Karpas-422 (cell line): ENCODE measurements around the gene ADCYAP1R1. TPM values are rescaled to one million over a fixed set of nuclear protein-coding genes. Genes with fewer than 3 reads are reported as not detected.

Source experiments
- DNase-seq: peaks from one replicate; pipeline ENCODE4 v3.0.0-alpha.2; 2015
- H2AFZ ChIP-seq: fragments of 200-600 bp; sonication (generic); 2 replicates; pipeline ENCODE4 v1.6.1; 2014; ENCODE audit warnings: antibody characterized with exemption, low read length, mixed read lengths
- H3K27ac ChIP-seq: fragments of 200-600 bp; sonication (generic); 2 replicates; pipeline ENCODE4 v1.5.1; 2014; ENCODE audit warnings: mild to moderate bottlenecking, low read length, moderate library complexity
- H3K27me3 ChIP-seq: fragments of 200-600 bp; sonication (generic); 2 replicates; pipeline ENCODE4 v1.6.1; 2014; ENCODE audit warnings: low read length, mixed read lengths
- H3K36me3 ChIP-seq: fragments of 200-600 bp; sonication (generic); 2 replicates; pipeline ENCODE4 v1.6.1; 2014; ENCODE audit warnings: low read length, mixed read lengths; ENCODE audit not compliant: insufficient read depth
- H3K4me1 ChIP-seq: fragments of 200-600 bp; sonication (generic); 2 replicates; pipeline ENCODE4 v1.6.1; 2014; ENCODE audit warnings: mild to moderate bottlenecking, low read length, mixed read lengths
- H3K4me2 ChIP-seq: fragments of 200-600 bp; sonication (generic); 2 replicates; pipeline ENCODE4 v1.6.1; 2014; ENCODE audit warnings: low read length, low read depth, mild to moderate bottlenecking; ENCODE audit not compliant: poor library complexity, severe bottlenecking
- H3K4me3 ChIP-seq: fragments of 200-600 bp; sonication (generic); 2 replicates; pipeline ENCODE4 v1.5.1; 2014; ENCODE audit warnings: mild to moderate bottlenecking, antibody characterized with exemption, low read length, mixed read lengths
- H3K79me2 ChIP-seq: fragments of 200-600 bp; sonication (generic); 2 replicates; pipeline ENCODE4 v1.6.1; 2014; ENCODE audit warnings: mild to moderate bottlenecking, low read length, mixed read lengths
- H3K9ac ChIP-seq: fragments of 200-600 bp; sonication (generic); 2 replicates; pipeline ENCODE4 v1.6.0; 2014; ENCODE audit warnings: low read length
- H3K9me2 ChIP-seq: fragments of 200-600 bp; sonication (generic), shearing (Covaris generic); replicated peaks from 2 replicates; pipeline ENCODE4 v1.6.0; 2014; ENCODE audit warnings: mild to moderate bottlenecking, low read length, moderate library complexity; ENCODE audit not compliant: insufficient read depth
- H3K9me3 ChIP-seq: fragments of 300-700, 200-600 bp; sonication (generic); 2 replicates; pipeline ENCODE4 v1.6.1; 2014; ENCODE audit warnings: low read length, mixed read lengths
- H4K20me1 ChIP-seq: fragments of 200-600 bp; sonication (generic); 2 replicates; pipeline ENCODE4 v1.6.1; 2014; ENCODE audit warnings: mild to moderate bottlenecking, antibody characterized with exemption, low read length, low read depth; ENCODE audit not compliant: insufficient read depth
- total RNA-seq: library from RNA; depleted of rRNA; stranded (reverse); fragments of >200 nt; shearing (Covaris generic); gene quantifications from 2 replicates; pipeline ENCODE4 v1.2.3, GENCODE V29; 2014; ENCODE audit warnings: low replicate concordance

The ADCYAP1R1 gene
- total RNA-seq, 1 experiment from 2014 or later, result 0.52 TPM

GRCh38 chr7:31074403-31075085, 22.4 kb downstream of the ADCYAP1R1 start:
- Histone ChIP-seq H3K9ac (no peak overlapping the region), H3K4me1 (peaks cover 10% of the 10 kb centered on the region), H3K27me3 (no peaks in the 10 kb centered on the region), H3K4me2 (no peak overlapping the region), H3K4me3 (no peak overlapping the region), H3K9me3 (no peaks in the 10 kb centered on the region), H3K27ac (no peak overlapping the region), H3K36me3 (no peaks in the 10 kb centered on the region), H3K79me2 (no peaks in the 10 kb centered on the region), H2AFZ (no peak overlapping the region), H3K9me2 (no peaks in the 10 kb centered on the region), H4K20me1 (no peaks in the 10 kb centered on the region)
- DNase-seq, result no peak

GRCh38 chr7:31075086-31075405, 22.9 kb downstream of the ADCYAP1R1 start:
- no peaks in the 10 kb centered on the region for H4K20me1 ChIP-seq
- H3K4me2 ChIP-seq, result no peak overlapping the region
- no peaks in the 10 kb centered on the region for H3K79me2 ChIP-seq
- H3K9me3 ChIP-seq, result no peaks in the 10 kb centered on the region
- H3K4me1 ChIP-seq, result peaks cover 10% of the 10 kb centered on the region
- no peak overlapping the region for H3K4me3 ChIP-seq
- H3K9ac ChIP-seq, result no peak overlapping the region
- no peak overlapping the region for H2AFZ ChIP-seq
- no peaks in the 10 kb centered on the region for H3K27me3 ChIP-seq
- H3K9me2 ChIP-seq, result no peaks in the 10 kb centered on the region
- H3K27ac ChIP-seq, result no peak overlapping the region
- no peak for DNase-seq
- no peaks in the 10 kb centered on the region for H3K36me3 ChIP-seq

GRCh38 chr7:31076051-31076450, 23.9 kb downstream of the ADCYAP1R1 start:
- Histone ChIP-seq H3K4me1 (peaks cover 10% of the 10 kb centered on the region), H3K9me2 (no peaks in the 10 kb centered on the region), H3K79me2 (no peaks in the 10 kb centered on the region), H2AFZ (no peak overlapping the region), H3K9ac (no peak overlapping the region), H3K27me3 (no peaks in the 10 kb centered on the region), H3K4me3 (no peak overlapping the region), H4K20me1 (no peaks in the 10 kb centered on the region), H3K27ac (no peak overlapping the region), H3K4me2 (no peak overlapping the region), H3K9me3 (no peaks in the 10 kb centered on the region), H3K36me3 (no peaks in the 10 kb centered on the region)
- DNase-seq, result no peak

GRCh38 chr7:31076641-31077310, 24.7 kb downstream of the ADCYAP1R1 start:
- Histone ChIP-seq H3K4me1 (peaks cover 10% of the 10 kb centered on the region), H3K27me3 (no peaks in the 10 kb centered on the region), H3K9me3 (no peaks in the 10 kb centered on the region), H2AFZ (no peak overlapping the region), H3K27ac (no peak overlapping the region), H3K36me3 (no peaks in the 10 kb centered on the region), H4K20me1 (no peaks in the 10 kb centered on the region), H3K79me2 (no peaks in the 10 kb centered on the region), H3K9me2 (no peaks in the 10 kb centered on the region), H3K4me2 (no peak overlapping the region), H3K9ac (no peak overlapping the region), H3K4me3 (no peak overlapping the region)
- no peak for DNase-seq

GRCh38 chr7:31077484-31078362, 25.6 kb downstream of the ADCYAP1R1 start:
- no peaks in the 10 kb centered on the region for H3K9me3 ChIP-seq
- no peaks in the 10 kb centered on the region for H3K79me2 ChIP-seq
- H3K27ac ChIP-seq, result no peak overlapping the region
- H3K9ac ChIP-seq, result no peak overlapping the region
- H3K9me2 ChIP-seq, result no peaks in the 10 kb centered on the region
- DNase-seq, result no peak
- no peaks in the 10 kb centered on the region for H3K36me3 ChIP-seq
- H3K27me3 ChIP-seq, result no peaks in the 10 kb centered on the region
- H3K4me3 ChIP-seq, result no peak overlapping the region
- H2AFZ ChIP-seq, result no peak overlapping the region
- no peak overlapping the region for H3K4me2 ChIP-seq
- no peaks in the 10 kb centered on the region for H4K20me1 ChIP-seq
- peaks cover 10% of the 10 kb centered on the region for H3K4me1 ChIP-seq

- no peaks in the 10 kb centered on the region for H3K27me3 ChIP-seq
- H2AFZ ChIP-seq, result no peak overlapping the region
- H3K36me3 ChIP-seq, result no peaks in the 10 kb centered on the region
- no peak for DNase-seq
- H3K27ac ChIP-seq, result no peak overlapping the region
- peaks cover 4% of the 10 kb centered on the region for H3K4me1 ChIP-seq
- no peak overlapping the region for H3K4me2 ChIP-seq
- H3K9me3 ChIP-seq, result no peaks in the 10 kb centered on the region
- H4K20me1 ChIP-seq, result no peaks in the 10 kb centered on the region
- H3K4me3 ChIP-seq, result no peak overlapping the region
- H3K79me2 ChIP-seq, result no peaks in the 10 kb centered on the region
- H3K9ac ChIP-seq, result no peak overlapping the region
- no peaks in the 10 kb centered on the region for H3K9me2 ChIP-seq
Measured at GRCh38 chr7:31078363-31078990, 26.4 kb downstream of the ADCYAP1R1 start.

GRCh38 chr7:31079126-31079823, 27.2 kb downstream of the ADCYAP1R1 start:
- Histone ChIP-seq H3K4me1 (no peaks in the 10 kb centered on the region), H3K4me2 (no peak overlapping the region), H3K9ac (no peak overlapping the region), H3K9me2 (no peaks in the 10 kb centered on the region), H4K20me1 (no peaks in the 10 kb centered on the region), H3K9me3 (no peaks in the 10 kb centered on the region), H3K36me3 (no peaks in the 10 kb centered on the region), H3K4me3 (no peak overlapping the region), H3K79me2 (no peaks in the 10 kb centered on the region), H3K27ac (no peak overlapping the region), H2AFZ (no peak overlapping the region), H3K27me3 (no peaks in the 10 kb centered on the region)
- DNase-seq, result no peak
